Lower leg skin (tissue), 3 donors: ENCODE measurements around the gene NAV3.

Experiments
- CTCF ChIP-seq, 3 donors: fragments of 450-650 bp; IDR thresholded peaks; one replicate each; pipeline ENCODE4 v1.5.1; 2016; ENCODE audit warnings: antibody characterized with exemption in 3 of 3, mild to moderate bottlenecking in 3 of 3, moderate library complexity in 2 of 3
- POLR2A ChIP-seq, 2 donors: fragments of 450-650 bp; IDR thresholded peaks; one replicate each; pipeline ENCODE4 v1.6.1; 2016 to 2017; ENCODE audit warnings: antibody characterized with exemption in 2 of 2, mild to moderate bottlenecking in 1 of 2, moderate library complexity in 1 of 2

GRCh38 chr12:77796775-77797174, 33.9 kb upstream of the NAV3 start:
- TF ChIP-seq CTCF (IDR thresholded peaks at IDR 0.05), result no peak
- no peak for TF ChIP-seq POLR2A (IDR thresholded peaks at IDR 0.05)
